ENCODE data around the gene CCDC88A.

The CCDC88A gene, protein sequence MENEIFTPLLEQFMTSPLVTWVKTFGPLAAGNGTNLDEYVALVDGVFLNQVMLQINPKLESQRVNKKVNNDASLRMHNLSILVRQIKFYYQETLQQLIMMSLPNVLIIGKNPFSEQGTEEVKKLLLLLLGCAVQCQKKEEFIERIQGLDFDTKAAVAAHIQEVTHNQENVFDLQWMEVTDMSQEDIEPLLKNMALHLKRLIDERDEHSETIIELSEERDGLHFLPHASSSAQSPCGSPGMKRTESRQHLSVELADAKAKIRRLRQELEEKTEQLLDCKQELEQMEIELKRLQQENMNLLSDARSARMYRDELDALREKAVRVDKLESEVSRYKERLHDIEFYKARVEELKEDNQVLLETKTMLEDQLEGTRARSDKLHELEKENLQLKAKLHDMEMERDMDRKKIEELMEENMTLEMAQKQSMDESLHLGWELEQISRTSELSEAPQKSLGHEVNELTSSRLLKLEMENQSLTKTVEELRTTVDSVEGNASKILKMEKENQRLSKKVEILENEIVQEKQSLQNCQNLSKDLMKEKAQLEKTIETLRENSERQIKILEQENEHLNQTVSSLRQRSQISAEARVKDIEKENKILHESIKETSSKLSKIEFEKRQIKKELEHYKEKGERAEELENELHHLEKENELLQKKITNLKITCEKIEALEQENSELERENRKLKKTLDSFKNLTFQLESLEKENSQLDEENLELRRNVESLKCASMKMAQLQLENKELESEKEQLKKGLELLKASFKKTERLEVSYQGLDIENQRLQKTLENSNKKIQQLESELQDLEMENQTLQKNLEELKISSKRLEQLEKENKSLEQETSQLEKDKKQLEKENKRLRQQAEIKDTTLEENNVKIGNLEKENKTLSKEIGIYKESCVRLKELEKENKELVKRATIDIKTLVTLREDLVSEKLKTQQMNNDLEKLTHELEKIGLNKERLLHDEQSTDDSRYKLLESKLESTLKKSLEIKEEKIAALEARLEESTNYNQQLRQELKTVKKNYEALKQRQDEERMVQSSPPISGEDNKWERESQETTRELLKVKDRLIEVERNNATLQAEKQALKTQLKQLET (N-terminal part only)

GRCh38 chr2:55419679-55420438 lies at the start of gene CCDC88A:
Gene CCDC88A, minus strand, starts transcription at chr2:55419856. Its CDS starts 777 bp downstream, at chr2:55419079.
- H3K27me3 ChIP-seq (ENCODE audit: insufficient read depth, low read length) = no peaks in the 10 kb centered on the region
- H3K79me2 ChIP-seq (ENCODE audit: insufficient read depth, low read length) = peaks cover 55% of the 10 kb centered on the region
- H3F3A ChIP-seq (ENCODE audit: insufficient read depth, low read length) = no peaks in the 10 kb centered on the region
- H3K27ac ChIP-seq (ENCODE audit: low read depth, low read length, poor library complexity, severe bottlenecking) = peak within 1 kb of the TSS; percentile 80
- H3K36me3 ChIP-seq (ENCODE audit: insufficient read depth, low read length) = peaks cover 6% of the 10 kb centered on the region; the same call in 1 of the 2 replicates
- no peaks in the 10 kb centered on the region for H3K9me2 ChIP-seq (ENCODE audit: low read depth, low read length)
- H3K4me2 ChIP-seq (ENCODE audit: low read length) = peak within 1 kb of the TSS; percentile 87
- peaks cover 61% of the 10 kb centered on the region for H3K4me1 ChIP-seq (ENCODE audit: insufficient read depth, low read length, severe bottlenecking)
- no peaks in the 10 kb centered on the region for H3K9me3 ChIP-seq (ENCODE audit: low read length)
- H3K4me3 ChIP-seq (ENCODE audit: low read depth, low read length, poor library complexity, severe bottlenecking) = peak within 1 kb of the TSS; percentile 72
- TF ChIP-seq EZH2 (IDR thresholded peaks at IDR 0.05; ENCODE audit: borderline replicate concordance, low read length) = no peak
- TF ChIP-seq, protein P1, sequence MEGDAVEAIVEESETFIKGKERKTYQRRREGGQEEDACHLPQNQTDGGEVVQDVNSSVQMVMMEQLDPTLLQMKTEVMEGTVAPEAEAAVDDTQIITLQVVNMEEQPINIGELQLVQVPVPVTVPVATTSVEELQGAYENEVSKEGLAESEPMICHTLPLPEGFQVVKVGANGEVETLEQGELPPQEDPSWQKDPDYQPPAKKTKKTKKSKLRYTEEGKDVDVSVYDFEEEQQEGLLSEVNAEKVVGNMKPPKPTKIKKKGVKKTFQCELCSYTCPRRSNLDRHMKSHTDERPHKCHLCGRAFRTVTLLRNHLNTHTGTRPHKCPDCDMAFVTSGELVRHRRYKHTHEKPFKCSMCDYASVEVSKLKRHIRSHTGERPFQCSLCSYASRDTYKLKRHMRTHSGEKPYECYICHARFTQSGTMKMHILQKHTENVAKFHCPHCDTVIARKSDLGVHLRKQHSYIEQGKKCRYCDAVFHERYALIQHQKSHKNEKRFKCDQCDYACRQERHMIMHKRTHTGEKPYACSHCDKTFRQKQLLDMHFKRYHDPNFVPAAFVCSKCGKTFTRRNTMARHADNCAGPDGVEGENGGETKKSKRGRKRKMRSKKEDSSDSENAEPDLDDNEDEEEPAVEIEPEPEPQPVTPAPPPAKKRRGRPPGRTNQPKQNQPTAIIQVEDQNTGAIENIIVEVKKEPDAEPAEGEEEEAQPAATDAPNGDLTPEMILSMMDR (IDR thresholded peaks at IDR 0.05; ENCODE audit: low read length) = peak; percentile 12; the same call in 1 of the 2 replicates
- H3K9ac ChIP-seq (ENCODE audit: low read length) = peak within 1 kb of the TSS; percentile 82
- H2AFZ ChIP-seq (ENCODE audit: low read length) = 0 out of 2 replicates have a peak within 1 kb of the TSS, but pooled peaks have one; percentile 5
- no peaks in the 10 kb centered on the region for H4K20me1 ChIP-seq (ENCODE audit: insufficient read depth, low read length)

DNA sequence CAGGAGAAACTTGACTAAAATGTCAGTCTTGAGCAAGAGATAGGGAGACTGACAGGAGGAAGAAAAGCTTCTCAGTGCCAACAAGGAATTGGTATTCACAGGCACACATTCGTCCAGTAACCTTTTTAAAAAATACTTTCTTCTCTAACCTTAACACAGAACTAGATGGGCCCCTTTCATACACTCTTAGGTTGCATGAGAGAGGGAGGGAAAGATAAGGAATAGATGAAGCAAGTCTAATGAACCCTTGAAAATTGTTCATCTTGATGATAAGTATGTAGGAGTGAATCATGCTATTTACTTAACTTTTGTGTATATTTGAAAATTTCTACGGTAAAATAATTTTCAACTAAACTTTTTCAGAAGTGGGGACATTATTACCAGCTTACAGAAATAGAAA lies 42.0 kb upstream of the CCDC88A start:
- no peaks in the 10 kb centered on the region; the same call in 1 of the 2 replicates for H3K9me3 ChIP-seq (ENCODE audit: low read length)
- no peaks in the 10 kb centered on the region for H3K79me2 ChIP-seq (ENCODE audit: insufficient read depth, low read length)
- no peak overlapping the region for H3K27ac ChIP-seq (ENCODE audit: low read depth, low read length, poor library complexity, severe bottlenecking)
- no peak overlapping the region for H3K9ac ChIP-seq (ENCODE audit: low read length)
- H3K4me2 ChIP-seq (ENCODE audit: low read length) = no peak overlapping the region
- H3K27me3 ChIP-seq (ENCODE audit: insufficient read depth, low read length) = no peaks in the 10 kb centered on the region
- no peaks in the 10 kb centered on the region for H3F3A ChIP-seq (ENCODE audit: insufficient read depth, low read length)
- H3K36me3 ChIP-seq (ENCODE audit: insufficient read depth, low read length) = no peaks in the 10 kb centered on the region
- no peak for TF ChIP-seq EZH2 (IDR thresholded peaks at IDR 0.05; ENCODE audit: borderline replicate concordance, low read length)
- TF ChIP-seq, protein P1 (IDR thresholded peaks at IDR 0.05; ENCODE audit: low read length) = no peak
- no peak overlapping the region for H2AFZ ChIP-seq (ENCODE audit: low read length)
- H3K4me1 ChIP-seq (ENCODE audit: insufficient read depth, low read length, severe bottlenecking) = no peaks in the 10 kb centered on the region
- H3K9me2 ChIP-seq (ENCODE audit: low read depth, low read length) = no peaks in the 10 kb centered on the region
- H3K4me3 ChIP-seq (ENCODE audit: low read depth, low read length, poor library complexity, severe bottlenecking) = no peak overlapping the region
- no peaks in the 10 kb centered on the region for H4K20me1 ChIP-seq (ENCODE audit: insufficient read depth, low read length)

DNA sequence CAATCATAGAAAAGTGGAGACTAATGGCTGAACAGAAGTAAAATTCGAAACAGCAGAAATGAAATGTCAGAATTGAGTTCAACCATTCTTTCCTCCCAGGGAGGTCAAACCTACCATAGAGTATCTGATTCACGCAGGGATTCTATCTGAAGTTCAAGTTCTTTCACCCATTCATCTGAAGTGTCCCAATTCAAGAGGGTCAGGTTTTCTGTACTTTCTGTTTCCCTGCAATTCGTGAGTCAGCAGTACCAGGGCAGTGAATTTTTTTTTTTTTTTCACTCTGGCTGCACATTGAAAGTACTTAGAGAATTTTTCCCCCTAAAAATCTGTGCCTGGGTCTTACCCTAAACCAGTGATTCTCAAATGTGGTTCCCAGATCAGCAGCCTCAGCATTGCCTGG lies 40.9 kb upstream of the CCDC88A start:
- Histone ChIP-seq H3K9me2 (ENCODE audit: low read depth, low read length) (no peaks in the 10 kb centered on the region), H3K36me3 (ENCODE audit: insufficient read depth, low read length) (no peaks in the 10 kb centered on the region; the same call in 1 of the 2 replicates), H3F3A (ENCODE audit: insufficient read depth, low read length) (no peaks in the 10 kb centered on the region), H3K4me1 (ENCODE audit: insufficient read depth, low read length, severe bottlenecking) (no peaks in the 10 kb centered on the region), H4K20me1 (ENCODE audit: insufficient read depth, low read length) (no peaks in the 10 kb centered on the region), H3K4me2 (ENCODE audit: low read length) (no peak overlapping the region), H3K27ac (ENCODE audit: low read depth, low read length, poor library complexity, severe bottlenecking) (no peak overlapping the region), H3K9ac (ENCODE audit: low read length) (no peak overlapping the region), H3K79me2 (ENCODE audit: insufficient read depth, low read length) (no peaks in the 10 kb centered on the region), H3K4me3 (ENCODE audit: low read depth, low read length, poor library complexity, severe bottlenecking) (no peak overlapping the region), H3K27me3 (ENCODE audit: insufficient read depth, low read length) (no peaks in the 10 kb centered on the region), H3K9me3 (ENCODE audit: low read length) (no peaks in the 10 kb centered on the region; the same call in 1 of the 2 replicates), H2AFZ (ENCODE audit: low read length) (no peak overlapping the region)
- TF ChIP-seq, protein P1 (IDR thresholded peaks at IDR 0.05; ENCODE audit: low read length) = no peak
- TF ChIP-seq EZH2 (IDR thresholded peaks at IDR 0.05; ENCODE audit: borderline replicate concordance, low read length) = no peak
